IMR-90 (cell line): Measurements from ENCODE around the gene OVCH1. TPM values are rescaled to one million over a fixed set of nuclear protein-coding genes. Genes with fewer than 3 reads are reported as not detected.

ENCODE experiments used
- ATAC-seq: fragments of 200-7000 bp; cut with Tn5 transposase; 2 replicates; pipeline ENCODE4 v1.9.1; 2020; ENCODE audit warnings: low read depth, mild to moderate bottlenecking, moderate library complexity
- BruUV-seq: library from RNA; stranded (reverse); fragments of 400-500 nt; replicated peaks from 2 replicates; lab custom pipeline; 2021; lab: Mats Ljungman, UMichigan
- CTCF ChIA-PET: fragments of 300-600 bp; formaldehyde crosslinking; extraction: SDS; loops from one replicate; lab custom pipeline; 2021; ENCODE audit warnings: antibody characterized with exemption; lab: Yijun Ruan, JAX
- POLR2A ChIA-PET: fragments of 300-600 bp; sonication (Branson Sonifier 250); formaldehyde crosslinking; loops from one replicate; lab custom pipeline; 2022; ENCODE audit warnings: antibody characterized with exemption; ENCODE audit not compliant: unreplicated experiment; lab: Charles Lee
- DNase-seq: peaks from one replicate; pipeline ENCODE4 v3.0.0; 2013
- H2AFZ ChIP-seq: replicated peaks from 2 replicates; pipeline ENCODE3; 2013; ENCODE audit warnings: low read length, mild to moderate bottlenecking; ENCODE audit not compliant: poor library complexity
- H2AK5ac ChIP-seq: 2 replicates; pipeline ENCODE4 v1.6.1; 2013; ENCODE audit warnings: low read depth, low read length, inconsistent platforms
- H2AK9ac ChIP-seq: replicated peaks from 2 replicates; pipeline ENCODE3; 2013; ENCODE audit warnings: mild to moderate bottlenecking, low read depth, low read length, moderate library complexity; ENCODE audit not compliant: poor library complexity
- H2BK120ac ChIP-seq: 2 replicates; pipeline ENCODE4 v1.6.1; 2013; ENCODE audit warnings: low read depth, low read length, inconsistent platforms
- H2BK15ac ChIP-seq: 3 replicates; pipeline ENCODE4 v1.6.1; 2013; ENCODE audit warnings: low read depth, low read length, inconsistent platforms
- H2BK20ac ChIP-seq: 2 replicates; pipeline ENCODE4 v1.6.1; 2013; ENCODE audit warnings: low read depth, mild to moderate bottlenecking, inconsistent platforms, low read length, moderate library complexity
- H2BK5ac ChIP-seq: 2 replicates; pipeline ENCODE4 v1.6.1; 2013; ENCODE audit warnings: mild to moderate bottlenecking, low read depth, low read length, inconsistent platforms; ENCODE audit not compliant: poor library complexity, severe bottlenecking
- H3K14ac ChIP-seq: replicated peaks from 2 replicates; pipeline ENCODE4 v1.6.1; 2013; ENCODE audit warnings: low read depth, low read length, inconsistent platforms
- H3K18ac ChIP-seq: 2 replicates; pipeline ENCODE4 v1.6.1; 2013; ENCODE audit warnings: low read depth, low read length, control low read depth
- H3K23ac ChIP-seq: 2 replicates; pipeline ENCODE4 v1.6.1; 2013; ENCODE audit warnings: low read depth, low read length, inconsistent platforms
- H3K27ac ChIP-seq: 2 replicates; pipeline ENCODE4 v1.5.1; 2013; ENCODE audit warnings: mild to moderate bottlenecking, control low read depth, low read length; ENCODE audit not compliant: insufficient read depth
- H3K27me3 ChIP-seq: 2 replicates; pipeline ENCODE4 v1.6.1; 2013; ENCODE audit warnings: low read length; ENCODE audit not compliant: control insufficient read depth, insufficient read depth
- H3K36me3 ChIP-seq: 2 replicates; pipeline ENCODE4 v1.6.1; 2013; ENCODE audit warnings: low read length, mixed read lengths; ENCODE audit not compliant: control insufficient read depth, insufficient read depth
- H3K4ac ChIP-seq: 2 replicates; pipeline ENCODE4 v1.6.1; 2013; ENCODE audit warnings: low read depth, low read length, inconsistent platforms
- H3K4me1 ChIP-seq: 2 replicates; pipeline ENCODE4 v1.6.1; 2013; ENCODE audit warnings: low read length, mixed read lengths; ENCODE audit not compliant: control insufficient read depth, insufficient read depth
- H3K4me2 ChIP-seq: 2 replicates; pipeline ENCODE4 v1.6.1; 2013; ENCODE audit warnings: low read depth, mild to moderate bottlenecking, control low read depth, low read length, moderate library complexity
- H3K4me3 ChIP-seq: 2 replicates; pipeline ENCODE4 v1.5.1; 2013; ENCODE audit warnings: low read depth, mild to moderate bottlenecking, control low read depth, low read length, moderate library complexity; ENCODE audit not compliant: insufficient read depth
- H3K56ac ChIP-seq: 2 replicates; pipeline ENCODE4 v1.6.1; 2013; ENCODE audit warnings: low read length, inconsistent platforms; ENCODE audit not compliant: insufficient read depth; ENCODE audit errors: extremely low read depth
- H3K79me1 ChIP-seq, 2 experiments: 2 replicates each; pipeline ENCODE4 v1.6.1; 2013; ENCODE audit warnings: low read length in 2 of 2, inconsistent platforms in 1 of 2, low read depth in 1 of 2
- H3K9ac ChIP-seq: 2 replicates; pipeline ENCODE4 v1.6.1; 2013; ENCODE audit warnings: low read depth, low read length, control low read depth
- H3K9me1 ChIP-seq: 2 replicates; pipeline ENCODE4 v1.6.1; 2013; ENCODE audit warnings: low read length, inconsistent platforms; ENCODE audit not compliant: insufficient read depth
- H3K9me3 ChIP-seq: 2 replicates; pipeline ENCODE4 v1.6.1; 2013; ENCODE audit warnings: low read length; ENCODE audit not compliant: control insufficient read depth, insufficient read depth
- H4K20me1 ChIP-seq: 2 replicates; pipeline ENCODE4 v1.6.1; 2013; ENCODE audit warnings: low read length, inconsistent platforms; ENCODE audit not compliant: insufficient read depth
- H4K5ac ChIP-seq: 2 replicates; pipeline ENCODE4 v1.6.1; 2013; ENCODE audit warnings: mild to moderate bottlenecking, low read depth, low read length, control low read depth
- H4K8ac ChIP-seq, 2 experiments: 2 replicates each; pipeline ENCODE4 v1.6.1; 2013; ENCODE audit warnings: low read depth in 2 of 2, low read length in 2 of 2, control low read depth in 1 of 2, inconsistent platforms in 1 of 2
- H4K91ac ChIP-seq: 2 replicates; pipeline ENCODE4 v1.6.1; 2013; ENCODE audit warnings: low read depth, low read length, inconsistent platforms; ENCODE audit not compliant: insufficient read depth
- BHLHE40 ChIP-seq: fragments of 150-350 bp; IDR thresholded peaks from 2 replicates; pipeline ENCODE4 v1.6.1; 2016; ENCODE audit warnings: mild to moderate bottlenecking, low read depth, low read length
- CEBPB ChIP-seq: IDR thresholded peaks from 2 replicates; pipeline ENCODE4 v1.6.1; 2012; ENCODE audit warnings: low read depth, low read length, improper control_type of control experiment
- FOS ChIP-seq: fragments of 150-350 bp; IDR thresholded peaks from 2 replicates; pipeline ENCODE4 v1.6.1; 2016; ENCODE audit warnings: low read depth, low read length
- MAFK ChIP-seq: IDR thresholded peaks from 2 replicates; pipeline ENCODE4 v1.6.1; 2012; ENCODE audit warnings: low read depth, low read length, improper control_type of control experiment
- MAZ ChIP-seq: IDR thresholded peaks from 2 replicates; pipeline ENCODE4 v1.6.1; 2012; ENCODE audit warnings: low read depth, mild to moderate bottlenecking, low read length, improper control_type of control experiment, moderate library complexity, borderline replicate concordance
- MXI1 ChIP-seq: IDR thresholded peaks from 2 replicates; pipeline ENCODE4 v1.6.1; 2012; ENCODE audit warnings: low read depth, mild to moderate bottlenecking, low read length, moderate library complexity, borderline replicate concordance
- WGBS, 2 experiments: methylation state at CpG; one replicate each; pipeline versions ENCODE4 v1.1.5 to v1.1.7; 2013; ENCODE audit warnings: missing lambda C conversion rate in 2 of 2; ENCODE audit not compliant: insufficient read length in 1 of 2; ENCODE audit errors: extremely low coverage in 2 of 2; 5-methylcytosine and 5-hydroxymethylcytosine counted together
- dilution Hi-C: fragments of 300-500 bp; cut with HindIII; formaldehyde crosslinking; loops from one replicate; pipeline ENCODE4 v1.14.3; 2018; ENCODE audit warnings: low sequenced_read_pairs; ENCODE audit not compliant: unreplicated experiment
- in situ Hi-C: fragments of 300-500 bp; cut with MboI; formaldehyde crosslinking; loops from 3 replicates; pipeline ENCODE4 v1.14.3; 2019; ENCODE audit warnings: low sequenced_read_pairs, inconsistent platforms, mixed read lengths
- intact Hi-C: fragments of 100-400 bp; cut with micrococcal nuclease; formaldehyde crosslinking; loops from 2 replicates; pipeline ENCODE4 v1.10.0; 2022
- polyA plus RNA-seq, 3 experiments: library from polyadenylated mRNA; depleted of rRNA; stranded (reverse); fragments of >200 nt; gene quantifications; 2 replicates each; pipeline ENCODE4 v1.2.3, GENCODE V29; 2012; ENCODE audit warnings: low replicate concordance in 1 of 3
- total RNA-seq: library from RNA; depleted of rRNA; stranded (reverse); fragments of >200 nt; gene quantifications from 2 replicates; pipeline ENCODE4 v1.2.3, GENCODE V29; 2012

OVCH1 gene
- total and polyA plus RNA-seq, 2 of the 4 experiments (the other 2 are of a cell fraction), result 0.05 to 0.18 TPM

- in situ Hi-C loops (no loop called here), intact Hi-C loops (no loop called here), dilution Hi-C loops (no loop called here)
- H3K4me2 ChIP-seq, result peak overlapping the region; percentile 62
- H2AFZ ChIP-seq, result no peak overlapping the region
- H2BK20ac ChIP-seq, result peak overlapping the region; percentile 51
- H3K14ac ChIP-seq, result 0 out of 2 replicates have a peak overlapping the region, but pooled peaks have one; percentile 10
- H3K56ac ChIP-seq, result no peak overlapping the region
- H3K23ac ChIP-seq, result no peak overlapping the region
- ATAC-seq (peak; percentile 71), DNase-seq (peak; percentile 85)
- no peak overlapping the region for H3K9ac ChIP-seq
- ChIA-PET CTCF (no interaction called here), POLR2A (interaction anchor here (0.6 kb wide), 1 partner anchor 1880 kb away, joined by 5 read pairs; no protein-coding TSS in a partner anchor)
- peaks cover 2% of the 10 kb centered on the region; the same call in 1 of the 2 replicates for H3K36me3 ChIP-seq
- H3K4me3 ChIP-seq, result no peak overlapping the region
- no peaks in the 10 kb centered on the region for H3K9me3 ChIP-seq
- H2BK15ac ChIP-seq, result no peak overlapping the region
- BruUV-seq, result no TSS peak
- H3K27me3 ChIP-seq, result no peaks in the 10 kb centered on the region
- peaks cover 7% of the 10 kb centered on the region for H3K4me1 ChIP-seq
- H3K9me1 ChIP-seq, result peaks cover 5% of the 10 kb centered on the region; the same call in 1 of the 2 replicates
- peak overlapping the region; percentile 71 for H2AK9ac ChIP-seq
- H2BK120ac ChIP-seq, result peak overlapping the region; percentile 81
- no peaks in the 10 kb centered on the region for H4K20me1 ChIP-seq
- no CpG with 5 or more reads among the region's 2 CpGs for WGBS, 2 experiments
- peak overlapping the region; percentile 20; the same call in 1 of the 2 replicates for H3K18ac ChIP-seq
- H4K5ac ChIP-seq, result no peak overlapping the region
- H4K8ac ChIP-seq, result peak overlapping the region in 1 of 2 experiments; percentile 62; a peak in 1 of 4 replicates
- H4K91ac ChIP-seq, result peak overlapping the region; percentile 23; the same call in 1 of the 2 replicates
- peak overlapping the region; percentile 62 for H2BK5ac ChIP-seq
- peaks cover 0 to 11% of the 10 kb centered on the region in 2 experiments; a peak in 2 of 4 replicates for H3K79me1 ChIP-seq
- H2AK5ac ChIP-seq, result peak overlapping the region; percentile 31; the same call in 1 of the 2 replicates
- H3K27ac ChIP-seq, result peak overlapping the region; percentile 50; the same call in 1 of the 2 replicates
- peak; percentile 31; the same call in 1 of the 2 replicates for TF ChIP-seq MAFK
- peak; percentile 44; the same call in 1 of the 2 replicates for TF ChIP-seq CEBPB
- peak; percentile 33; the same call in 1 of the 2 replicates for TF ChIP-seq BHLHE40
- TF ChIP-seq FOS, result peak; percentile 66
- no peak for TF ChIP-seq MXI1
- no peak for TF ChIP-seq MAZ
- peak overlapping the region; percentile 74 for H3K4ac ChIP-seq
Measured at GRCh38 chr12:29537298-29537697, 39.8 kb upstream of the OVCH1 start.
